ENCODE results near the gene RPLP2.
A peak's percentile ranks its signal among the peaks of the same experiment; 100 is the strongest.

The RPLP2 gene

DNA sequence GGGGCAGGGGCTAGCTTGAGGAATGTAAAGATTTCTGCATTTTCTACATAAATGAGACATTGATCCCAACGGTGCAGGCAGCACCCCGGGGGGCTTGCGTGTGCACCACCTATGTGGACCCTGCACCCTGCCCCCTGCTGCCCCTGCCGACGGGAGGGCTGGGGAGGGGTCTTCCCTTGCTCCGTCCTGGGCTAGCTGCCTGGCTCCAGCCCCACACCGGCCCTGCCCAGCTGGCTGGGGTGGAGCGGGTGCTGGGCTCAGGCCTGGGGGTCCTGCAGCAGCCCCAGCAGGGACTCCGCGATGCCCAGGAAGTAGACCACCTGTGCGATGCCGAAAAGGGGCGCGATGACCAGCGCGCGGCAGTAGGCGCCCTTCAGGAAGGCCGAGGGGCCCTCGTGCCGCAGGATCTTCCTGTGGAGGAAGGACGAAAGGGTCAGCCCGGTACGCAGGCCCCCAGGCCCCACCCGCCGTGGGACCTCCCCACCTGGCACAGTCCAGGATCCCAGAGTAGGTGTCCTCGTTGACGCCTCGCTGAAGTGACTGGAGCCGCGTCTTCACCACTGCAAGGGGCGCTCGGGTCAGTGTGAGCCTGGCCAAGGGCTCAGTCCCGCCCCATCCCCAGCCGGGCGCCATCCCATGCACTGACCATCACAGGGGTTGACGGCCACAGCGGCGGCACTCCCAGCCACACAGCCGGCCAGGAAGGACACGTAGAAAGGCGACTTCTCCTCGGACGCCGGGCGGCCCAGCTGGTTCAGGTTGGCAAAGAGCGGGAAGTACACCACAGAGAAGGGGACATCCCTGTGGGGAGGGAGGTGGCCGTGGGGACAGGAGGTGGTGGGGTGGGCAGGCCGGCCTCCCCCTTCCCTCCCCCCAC, 17.9 kb upstream of the RPLP2 start:
- no peak for DNase-seq (ENCODE audit: low read depth, low spot score)

DNA sequence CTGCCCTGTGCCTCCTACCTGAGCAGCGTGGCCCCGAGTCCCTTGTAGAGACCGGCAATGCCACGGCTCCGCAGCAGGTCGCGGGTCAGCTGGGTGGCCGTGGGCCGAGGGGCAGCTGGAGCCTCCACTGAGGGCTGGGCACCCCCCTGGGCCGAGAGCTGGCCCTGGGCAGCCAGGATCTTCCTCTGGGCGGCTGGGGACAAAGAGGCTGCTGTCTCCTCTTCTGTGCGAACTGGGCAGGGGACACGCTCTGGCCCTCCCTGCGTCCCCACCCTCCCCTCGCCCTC, 17.3 kb upstream of the RPLP2 start:
- no peak for DNase-seq (ENCODE audit: low read depth, low spot score)

- DNase-seq (ENCODE audit: low read depth, low spot score) = no peak
Measured at GRCh38 chr11:792873-793272, 16.9 kb upstream of the RPLP2 start.

DNA sequence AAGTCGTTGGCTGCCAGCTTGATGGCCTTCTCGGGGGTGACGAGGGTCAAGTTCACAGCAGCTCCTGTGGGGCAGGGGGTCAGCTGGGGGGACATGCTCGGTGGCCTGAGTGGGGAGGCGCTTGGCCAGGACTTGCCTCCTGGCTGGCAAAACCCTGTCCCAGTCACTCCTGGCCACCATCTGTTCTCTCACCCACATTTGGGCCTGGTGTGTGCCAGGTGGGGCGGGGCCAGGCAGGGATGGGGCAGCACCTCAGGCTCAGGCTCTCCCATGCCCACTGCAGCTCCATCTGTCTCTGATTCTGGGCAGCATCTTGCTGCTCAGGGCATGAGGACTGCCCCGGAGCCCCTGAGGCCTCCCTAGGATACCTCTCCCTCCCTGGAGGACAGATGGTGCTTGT, 16.2 kb upstream of the RPLP2 start:
- DNase-seq (ENCODE audit: low read depth, low spot score) = no peak

DNA sequence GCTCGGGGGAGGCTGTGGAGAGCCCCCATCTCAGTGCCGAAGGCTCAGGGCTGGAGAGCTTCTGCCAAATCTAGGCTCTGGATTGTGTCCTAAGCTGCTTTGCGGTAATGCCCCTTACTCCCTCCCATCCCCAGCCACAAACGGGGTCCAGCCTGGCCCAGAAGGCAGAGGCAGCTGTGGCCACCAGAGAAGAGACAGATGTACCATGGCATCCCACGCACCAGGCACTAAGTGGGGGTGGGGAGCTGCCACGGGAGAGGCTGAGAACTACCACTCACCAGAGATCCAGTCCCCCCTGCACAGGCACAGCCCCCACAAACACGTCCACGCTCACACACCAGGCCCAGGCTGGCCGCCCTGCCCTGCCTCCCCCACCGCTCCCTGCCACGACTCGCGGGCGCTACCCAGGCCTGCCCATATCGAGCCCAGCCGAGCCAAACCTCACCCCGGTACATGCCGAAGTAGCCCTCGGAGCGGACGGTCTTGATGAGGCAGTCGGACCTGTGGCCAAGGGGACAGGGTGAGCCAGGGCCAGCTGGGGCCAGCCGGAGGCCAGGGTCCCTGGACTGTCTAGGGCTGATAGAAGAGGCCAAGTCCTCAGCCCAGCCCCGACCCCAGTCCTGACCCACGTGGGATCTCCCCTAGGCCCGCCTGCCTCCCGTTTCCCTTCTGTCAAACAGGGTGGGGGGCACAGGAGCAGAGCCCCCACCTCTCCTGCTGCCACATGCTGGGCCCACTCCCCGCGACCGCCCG, 15.6 kb upstream of the RPLP2 start:
- no peak for DNase-seq (ENCODE audit: low read depth, low spot score)

DNA sequence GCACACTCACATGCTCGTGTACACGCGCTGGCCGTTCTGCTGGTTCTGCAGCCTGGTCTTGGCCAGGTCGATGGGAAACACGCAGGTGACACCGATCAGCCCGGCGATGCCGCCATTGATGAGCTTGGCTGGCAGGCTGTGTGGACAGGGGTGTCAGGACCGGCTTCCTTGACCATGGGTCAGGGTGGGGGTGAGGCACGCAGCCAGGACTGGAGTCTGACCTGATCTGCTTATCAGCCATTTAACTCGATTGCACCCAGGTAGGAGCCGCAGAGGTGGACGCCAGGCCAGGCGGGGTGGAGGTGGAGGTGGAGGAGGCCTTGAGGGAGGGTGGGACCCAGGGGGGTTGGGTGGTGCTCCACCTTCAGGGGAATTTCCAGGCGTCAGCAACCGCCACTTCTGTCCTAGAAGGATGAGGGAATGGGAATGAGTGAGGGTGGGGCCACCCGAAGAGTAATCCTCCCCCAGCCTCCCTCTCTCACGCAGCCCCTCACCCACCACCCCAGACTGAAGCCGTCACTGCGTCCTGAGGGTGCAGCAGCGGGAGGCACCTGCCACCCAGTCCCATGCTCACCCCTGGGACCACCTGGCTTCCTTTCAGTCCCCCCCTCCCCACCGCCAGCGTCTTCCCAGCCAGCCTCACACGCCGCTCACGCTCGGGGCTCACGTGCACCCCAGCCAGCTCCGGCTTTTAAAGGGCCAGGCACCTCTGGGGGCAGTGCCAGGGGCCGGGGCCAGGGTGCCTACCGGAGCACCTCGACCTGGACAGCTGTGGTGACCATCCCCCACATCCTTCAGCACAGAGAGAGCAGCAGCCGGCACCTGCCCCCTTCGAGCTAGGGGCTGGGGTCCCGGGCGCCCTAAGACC, 14.8 kb upstream of the RPLP2 start:
- DNase-seq (ENCODE audit: low read depth, low spot score) = no peak

GRCh38 chr11:795634-796564, 13.9 kb upstream of the RPLP2 start:
- peak; percentile 46 for DNase-seq (ENCODE audit: low read depth, low spot score)

GRCh38 chr11:796565-797295, 13.0 kb upstream of the RPLP2 start:
- DNase-seq (ENCODE audit: low read depth, low spot score) = no peak

DNA sequence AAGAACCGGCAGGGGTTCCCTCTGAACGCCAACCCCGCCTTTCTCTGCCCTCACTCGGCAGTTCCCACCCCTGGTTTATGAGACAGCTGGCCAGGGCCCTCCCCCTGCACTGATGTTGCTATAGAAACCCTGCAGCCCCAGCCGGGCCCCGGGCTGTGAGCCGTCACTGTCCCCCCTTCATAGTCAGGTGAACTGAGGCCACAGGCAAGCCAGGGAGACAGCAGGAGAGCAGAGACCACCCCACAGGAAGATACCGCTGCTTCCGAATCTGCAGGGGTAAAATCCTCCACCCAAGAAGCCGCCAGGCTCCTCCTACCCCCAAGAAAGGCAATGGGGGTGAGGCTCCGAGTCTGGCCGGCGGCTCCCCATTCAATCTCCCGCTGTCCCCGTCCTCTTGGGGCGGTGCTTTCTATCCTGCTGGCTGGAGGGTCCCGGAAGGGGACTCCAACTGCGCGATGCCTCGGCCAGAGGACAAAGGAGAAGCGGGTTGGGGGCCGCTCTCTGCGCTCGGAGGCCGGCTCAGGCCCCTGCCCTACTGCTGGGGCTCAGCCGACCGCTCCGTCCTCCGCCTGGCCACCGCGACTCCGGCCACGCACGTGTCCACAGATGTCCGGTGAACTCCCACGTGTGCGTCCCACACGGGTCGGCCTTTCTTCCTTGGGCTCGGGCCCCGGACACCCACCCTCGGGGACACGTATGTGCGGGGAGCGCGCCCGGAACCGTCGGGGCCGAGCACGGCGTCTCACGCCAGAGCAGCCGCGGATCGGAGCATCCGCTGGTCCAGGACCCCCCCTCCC, 12.3 kb upstream of the RPLP2 start:
- peak; percentile 71 for DNase-seq (ENCODE audit: low read depth, low spot score)

DNA sequence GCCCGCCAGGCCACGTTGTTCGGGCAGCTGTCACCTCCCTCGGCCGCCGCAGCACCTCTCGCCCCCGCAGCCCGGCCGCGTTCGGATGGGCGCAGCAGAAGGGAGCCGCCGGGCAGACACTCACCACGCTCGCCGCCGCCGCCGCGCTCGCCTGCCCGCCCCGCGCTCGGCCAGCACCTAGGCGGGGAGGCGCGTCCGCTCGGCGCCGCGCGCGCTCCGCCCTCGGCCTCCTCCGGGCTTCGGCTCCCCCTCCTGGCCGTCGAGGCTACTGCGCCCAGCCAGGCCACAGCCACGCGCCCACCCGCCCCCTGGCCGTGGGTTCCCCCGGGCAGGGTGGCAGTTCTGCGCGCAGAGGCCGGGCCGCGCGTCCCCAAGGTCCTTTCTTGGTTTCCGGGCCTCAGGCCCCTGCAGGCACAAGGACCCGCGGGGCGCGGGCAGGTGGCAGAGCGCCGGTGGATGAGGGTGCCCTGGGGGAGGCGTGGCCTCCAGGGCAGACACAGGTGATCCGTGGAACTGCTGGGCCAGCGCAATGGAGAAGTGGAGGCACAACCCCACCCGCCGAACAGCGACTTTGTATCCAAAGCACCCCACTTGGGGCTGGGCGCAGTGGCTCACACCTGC, 11.6 kb upstream of the RPLP2 start, which contains the start of gene SLC25A22:
Gene SLC25A22 (minus strand): TSS at position 189 of the 621 bp plus-strand sequence. CDS start 3,275 bp downstream, outside the sequence.
- DNase-seq (ENCODE audit: low read depth, low spot score) = peak; percentile 31

DNA sequence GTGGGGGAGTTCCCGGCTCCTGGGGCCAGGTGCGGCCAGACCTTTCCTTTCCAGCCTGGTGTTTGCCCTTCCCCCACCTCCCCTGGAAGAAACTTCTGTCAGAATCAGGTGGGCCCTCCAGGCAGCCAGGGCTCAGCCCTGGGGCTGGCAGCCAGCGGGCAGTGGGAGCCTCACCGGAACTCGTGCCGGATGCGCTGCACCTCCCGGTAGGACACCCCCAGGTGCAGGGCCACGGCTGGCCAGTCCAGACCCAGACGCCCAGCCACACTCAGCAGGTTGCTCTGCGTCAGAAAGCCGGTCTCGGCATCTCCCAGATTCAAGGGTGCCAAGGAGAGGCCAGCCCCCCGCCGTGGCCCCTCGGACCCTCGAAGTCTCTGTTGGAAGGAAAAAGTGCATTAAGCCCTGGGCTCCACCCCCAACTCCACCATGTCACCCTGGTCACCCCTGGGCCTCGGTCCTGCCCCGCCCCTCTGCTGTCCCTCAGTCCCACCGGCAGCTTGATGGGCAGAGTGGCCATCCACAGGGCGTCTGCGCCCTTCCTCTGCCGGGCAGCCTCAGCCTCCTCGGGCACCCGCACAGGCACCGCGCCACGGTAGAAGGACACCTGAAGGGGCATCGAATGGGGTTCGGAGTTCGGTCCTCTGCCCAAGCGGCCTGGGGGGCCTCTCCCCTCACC, 10.0 kb upstream of the RPLP2 start:
- no peak for DNase-seq (ENCODE audit: low read depth, low spot score)

DNA sequence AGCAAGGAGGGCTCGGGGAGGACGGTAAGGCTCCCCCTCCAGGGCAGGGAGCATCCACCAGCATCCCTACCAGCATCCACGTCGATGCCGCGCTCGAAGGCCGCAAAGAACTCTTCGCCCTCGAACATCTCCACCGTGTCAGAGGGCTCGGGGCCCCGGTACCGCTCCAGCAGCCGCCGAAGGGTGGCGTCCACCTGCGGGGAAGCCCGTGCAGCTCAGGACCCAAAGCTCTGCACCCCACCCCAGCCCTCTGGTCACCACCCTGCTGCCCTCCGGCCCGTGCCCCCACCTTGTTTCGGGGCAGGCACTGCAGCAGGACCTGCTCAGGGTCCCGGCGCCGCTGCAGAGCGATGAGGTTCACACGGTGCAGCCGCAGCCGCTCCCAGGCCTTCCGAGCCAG, 9.3 kb upstream of the RPLP2 start:
- no peak for DNase-seq (ENCODE audit: low read depth, low spot score)

- no peak for DNase-seq (ENCODE audit: low read depth, low spot score)
Measured at GRCh38 chr11:801097-801780, 8.5 kb upstream of the RPLP2 start.

GRCh38 chr11:802018-802617, 7.6 kb upstream of the RPLP2 start:
- no peak for DNase-seq (ENCODE audit: low read depth, low spot score)

GRCh38 chr11:802693-803466, 6.9 kb upstream of the RPLP2 start:
- no peak for DNase-seq (ENCODE audit: low read depth, low spot score)

DNA sequence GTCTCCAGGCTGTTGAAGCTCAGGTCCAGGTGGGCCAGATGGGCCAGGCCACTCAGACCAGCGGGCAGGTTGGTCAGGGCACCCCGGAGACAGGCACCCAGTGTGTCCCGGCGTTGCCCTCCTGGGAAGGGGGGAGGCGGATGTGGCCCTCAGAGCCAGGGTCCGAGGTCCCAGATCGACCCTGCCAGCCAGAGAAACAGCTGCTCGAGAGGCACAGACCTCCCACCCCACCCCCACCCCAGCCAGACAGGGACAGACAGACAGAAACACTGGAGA, 6.4 kb upstream of the RPLP2 start:
- DNase-seq (ENCODE audit: low read depth, low spot score) = no peak

Measured in smooth muscle cell of the brain vasculature (primary cell).